GM12874 (cell line): ENCODE measurements around the gene PPWD1.

Experiments used
- CTCF ChIP-seq: IDR thresholded peaks from 2 replicates; pipeline ENCODE4 v1.5.1; 2011; ENCODE audit warnings: low read depth, mild to moderate bottlenecking, control low read depth, low read length, moderate library complexity; ENCODE audit not compliant: insufficient read depth

PPWD1 gene

GRCh38 chr5:65562731-65563701, at the start of gene PPWD1, which contains the start of gene CENPK:
Gene PPWD1 (plus strand): TSS chr5:65563296. CDS start chr5:65563311, 15 bp downstream.
Gene CENPK (minus strand): TSS chr5:65563168. CDS start chr5:65554907, 8,261 bp downstream.
- TF ChIP-seq CTCF: no peak

GRCh38 chr5:65525726-65526125, 37.4 kb upstream of the PPWD1 start:
- no peak for TF ChIP-seq CTCF

GRCh38 chr5:65530904-65531303, 32.2 kb upstream of the PPWD1 start:
- no peak for TF ChIP-seq CTCF

- no peak for TF ChIP-seq CTCF
Measured at GRCh38 chr5:65535529-65535987, 27.5 kb upstream of the PPWD1 start.

GRCh38 chr5:65539827-65540226, 23.3 kb upstream of the PPWD1 start:
- TF ChIP-seq CTCF: no peak

GRCh38 chr5:65544473-65544872, 18.6 kb upstream of the PPWD1 start:
- TF ChIP-seq CTCF: no peak

GRCh38 chr5:65546141-65546540, 17.0 kb upstream of the PPWD1 start:
- TF ChIP-seq CTCF: no peak
